AG09309 (cell line): Measurements from ENCODE around the gene COPS7A.

Experiments
- DNase-seq: peaks from one replicate; pipeline ENCODE4 v3.0.0-alpha.2; 2010; ENCODE audit warnings: low read depth
- H3K4me3 ChIP-seq: 2 replicates; pipeline ENCODE4 v1.5.1; 2011; ENCODE audit warnings: mild to moderate bottlenecking, low read depth, low read length, moderate library complexity; ENCODE audit not compliant: control insufficient read depth
- TF ChIP-seq, protein P1 (sequence below): IDR thresholded peaks from 2 replicates; pipeline ENCODE4 v1.5.1; 2011; ENCODE audit warnings: mild to moderate bottlenecking, low read depth, low read length, inconsistent platforms; ENCODE audit not compliant: insufficient read depth, control insufficient read depth; ENCODE audit errors: missing control alignments

Gene COPS7A

GRCh38 chr12:6779708-6780432 is 56.0 kb downstream of the COPS7A start:
- TF ChIP-seq, protein P1, sequence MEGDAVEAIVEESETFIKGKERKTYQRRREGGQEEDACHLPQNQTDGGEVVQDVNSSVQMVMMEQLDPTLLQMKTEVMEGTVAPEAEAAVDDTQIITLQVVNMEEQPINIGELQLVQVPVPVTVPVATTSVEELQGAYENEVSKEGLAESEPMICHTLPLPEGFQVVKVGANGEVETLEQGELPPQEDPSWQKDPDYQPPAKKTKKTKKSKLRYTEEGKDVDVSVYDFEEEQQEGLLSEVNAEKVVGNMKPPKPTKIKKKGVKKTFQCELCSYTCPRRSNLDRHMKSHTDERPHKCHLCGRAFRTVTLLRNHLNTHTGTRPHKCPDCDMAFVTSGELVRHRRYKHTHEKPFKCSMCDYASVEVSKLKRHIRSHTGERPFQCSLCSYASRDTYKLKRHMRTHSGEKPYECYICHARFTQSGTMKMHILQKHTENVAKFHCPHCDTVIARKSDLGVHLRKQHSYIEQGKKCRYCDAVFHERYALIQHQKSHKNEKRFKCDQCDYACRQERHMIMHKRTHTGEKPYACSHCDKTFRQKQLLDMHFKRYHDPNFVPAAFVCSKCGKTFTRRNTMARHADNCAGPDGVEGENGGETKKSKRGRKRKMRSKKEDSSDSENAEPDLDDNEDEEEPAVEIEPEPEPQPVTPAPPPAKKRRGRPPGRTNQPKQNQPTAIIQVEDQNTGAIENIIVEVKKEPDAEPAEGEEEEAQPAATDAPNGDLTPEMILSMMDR: no peak
- no peak overlapping the region for H3K4me3 ChIP-seq
- no peak for DNase-seq

- no peak for DNase-seq
- H3K4me3 ChIP-seq: no peak overlapping the region
- TF ChIP-seq, protein P1: no peak
These were observed 56.7 kb downstream of the COPS7A start for GRCh38 chr12:6780573-6780972.
